Measurements from ENCODE around the gene PACRG.

PACRG gene

GRCh38 chr6:163263196-163263595 is 535.4 kb downstream of the PACRG start:
- no peak for TF ChIP-seq CTCF (IDR thresholded peaks at IDR 0.05)
- H3K9me3 ChIP-seq = no peaks in the 10 kb centered on the region
- no peaks in the 10 kb centered on the region for H3K36me3 ChIP-seq
- no peak overlapping the region for H3K4me3 ChIP-seq (ENCODE audit: low read depth in 1 of 2, low read length in 1 of 2)
- no peak overlapping the region for H3K27ac ChIP-seq
- H3K4me1 ChIP-seq (ENCODE audit: control insufficient read depth in 1 of 2, insufficient read depth in 1 of 2, low read depth in 1 of 2, low read length in 1 of 2) = peaks cover 0 to 4% of the 10 kb centered on the region in 2 experiments
- H3K27me3 ChIP-seq = peaks cover 9% of the 10 kb centered on the region

GRCh38 chr6:163263998-163264661 is 536.4 kb downstream of the PACRG start:
- Histone ChIP-seq H3K27me3 (peaks cover 9% of the 10 kb centered on the region), H3K4me3 (ENCODE audit: low read depth in 1 of 2, low read length in 1 of 2) (no peak overlapping the region), H3K36me3 (no peaks in the 10 kb centered on the region), H3K9me3 (no peaks in the 10 kb centered on the region), H3K4me1 (ENCODE audit: control insufficient read depth in 1 of 2, insufficient read depth in 1 of 2, low read depth in 1 of 2, low read length in 1 of 2) (peaks cover 0 to 4% of the 10 kb centered on the region in 2 experiments), H3K27ac (no peak overlapping the region)
- TF ChIP-seq CTCF (IDR thresholded peaks at IDR 0.05) = no peak

DNA sequence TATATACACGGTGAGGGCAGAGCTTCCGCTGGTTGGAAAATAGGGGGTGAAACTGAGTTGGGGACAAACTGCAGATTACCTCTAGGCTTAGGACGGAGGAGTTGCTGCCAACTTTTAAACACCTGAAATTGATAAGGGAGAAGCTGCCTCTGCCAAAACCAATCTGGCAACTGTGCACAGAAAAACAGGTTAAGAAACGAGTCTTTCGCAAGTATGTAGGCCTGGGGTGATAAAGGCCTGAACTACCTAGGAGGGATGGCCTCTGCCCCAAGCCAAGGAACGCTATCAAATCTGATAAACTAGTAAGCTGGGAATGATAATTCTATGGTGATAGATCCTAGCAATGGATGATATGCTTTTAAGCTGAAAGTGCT is 536.9 kb downstream of the PACRG start:
- Histone ChIP-seq H3K27me3 (peaks cover 9% of the 10 kb centered on the region), H3K27ac (no peak overlapping the region), H3K4me3 (ENCODE audit: low read depth in 1 of 2, low read length in 1 of 2) (no peak overlapping the region), H3K4me1 (ENCODE audit: control insufficient read depth in 1 of 2, insufficient read depth in 1 of 2, low read depth in 1 of 2, low read length in 1 of 2) (peaks cover 0 to 4% of the 10 kb centered on the region in 2 experiments), H3K36me3 (no peaks in the 10 kb centered on the region), H3K9me3 (no peaks in the 10 kb centered on the region)
- TF ChIP-seq CTCF (IDR thresholded peaks at IDR 0.05) = no peak

DNA sequence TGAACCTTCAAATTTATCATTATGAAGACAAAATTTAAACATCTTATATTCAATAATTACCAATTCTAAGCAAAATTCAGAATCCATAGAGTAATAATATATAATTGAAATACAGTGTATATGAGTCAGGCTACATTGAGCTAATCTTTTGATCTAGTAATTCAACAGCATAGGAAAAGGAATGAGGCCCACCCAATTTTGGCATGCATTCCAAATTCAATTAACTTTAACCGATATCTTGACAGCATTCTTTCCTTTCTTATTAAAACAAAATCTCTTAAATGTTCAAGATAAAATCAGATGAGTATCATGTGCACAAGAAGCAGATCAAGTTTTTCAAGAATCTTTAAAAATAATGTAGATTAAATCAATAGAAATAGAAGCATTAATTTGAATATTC is 553.9 kb downstream of the PACRG start:
- no peaks in the 10 kb centered on the region for H3K36me3 ChIP-seq
- H3K9me3 ChIP-seq = no peaks in the 10 kb centered on the region
- no peak overlapping the region for H3K27ac ChIP-seq
- no peaks in the 10 kb centered on the region for H3K27me3 ChIP-seq
- no peak for TF ChIP-seq CTCF (IDR thresholded peaks at IDR 0.05)
- no peaks in the 10 kb centered on the region for H3K4me1 ChIP-seq (ENCODE audit: control insufficient read depth in 1 of 2, insufficient read depth in 1 of 2, low read depth in 1 of 2, low read length in 1 of 2)
- H3K4me3 ChIP-seq (ENCODE audit: low read depth in 1 of 2, low read length in 1 of 2) = no peak overlapping the region

- H3K36me3 ChIP-seq = no peaks in the 10 kb centered on the region
- no peaks in the 10 kb centered on the region for H3K4me1 ChIP-seq (ENCODE audit: control insufficient read depth in 1 of 2, insufficient read depth in 1 of 2, low read depth in 1 of 2, low read length in 1 of 2)
- no peak for TF ChIP-seq CTCF (IDR thresholded peaks at IDR 0.05)
- no peaks in the 10 kb centered on the region for H3K27me3 ChIP-seq
- no peaks in the 10 kb centered on the region for H3K9me3 ChIP-seq
- no peak overlapping the region for H3K27ac ChIP-seq
- no peak overlapping the region for H3K4me3 ChIP-seq (ENCODE audit: low read depth in 1 of 2, low read length in 1 of 2)
These were observed 554.9 kb downstream of the PACRG start for GRCh38 chr6:163282672-163283071.

Data from neutrophil (primary cell).